Mesenchymal stem cell (in vitro differentiated cells and primary cell): ENCODE measurements around the gene MEX3D.

Experiments used
- DNase-seq: peaks from one replicate; pipeline ENCODE4 v3.0.0-alpha.2; 2013
- H2AFZ ChIP-seq: one replicate; pipeline ENCODE4 v1.6.1; 2013; ENCODE audit warnings: low read depth, mild to moderate bottlenecking, control low read depth, inconsistent platforms, low read length, moderate library complexity
- H2AK5ac ChIP-seq: 2 replicates; pipeline ENCODE4 v1.6.1; 2013; ENCODE audit warnings: low read length, moderate library complexity, mild to moderate bottlenecking, inconsistent platforms; ENCODE audit not compliant: severe bottlenecking
- H2BK120ac ChIP-seq: one replicate; pipeline ENCODE4 v1.6.1; 2013; ENCODE audit warnings: low read depth, mild to moderate bottlenecking, inconsistent platforms, low read length, moderate library complexity
- H2BK12ac ChIP-seq, 2 experiments: one replicate each; pipeline ENCODE4 v1.6.1; 2013; ENCODE audit warnings: inconsistent platforms in 2 of 2, low read length in 2 of 2, mild to moderate bottlenecking in 2 of 2, moderate library complexity in 2 of 2, control low read depth in 1 of 2
- H2BK15ac ChIP-seq: one replicate; pipeline ENCODE4 v1.6.1; 2013; ENCODE audit warnings: mild to moderate bottlenecking, low read depth, inconsistent platforms; ENCODE audit not compliant: poor library complexity, severe bottlenecking
- H2BK5ac ChIP-seq: 2 replicates; pipeline ENCODE4 v1.6.1; 2013; ENCODE audit warnings: low read depth, mild to moderate bottlenecking, low read length, control low read depth, inconsistent platforms; ENCODE audit not compliant: poor library complexity, severe bottlenecking
- H3K14ac ChIP-seq, 2 experiments: one replicate each; pipeline ENCODE4 v1.6.1; 2013; ENCODE audit warnings: inconsistent platforms in 2 of 2, low read length in 2 of 2, control low read depth in 1 of 2, mild to moderate bottlenecking in 1 of 2, moderate library complexity in 1 of 2
- H3K18ac ChIP-seq, 2 experiments: one replicate each; pipeline ENCODE4 v1.6.1; 2013; ENCODE audit warnings: inconsistent platforms in 2 of 2, low read length in 2 of 2, control low read depth in 1 of 2, low read depth in 1 of 2, mild to moderate bottlenecking in 1 of 2
- H3K23ac ChIP-seq, 2 experiments: one replicate each; pipeline ENCODE4 v1.6.1; 2013; ENCODE audit warnings: inconsistent platforms in 2 of 2, low read length in 2 of 2, mild to moderate bottlenecking in 2 of 2, moderate library complexity in 2 of 2, control low read depth in 1 of 2
- H3K27ac ChIP-seq: 2 replicates; pipeline ENCODE4 v1.5.1; 2013; ENCODE audit warnings: mild to moderate bottlenecking, moderate library complexity, low read length, control low read depth, inconsistent platforms; ENCODE audit not compliant: poor library complexity, severe bottlenecking
- H3K27me3 ChIP-seq, 2 experiments: 2 replicates each; pipeline versions ENCODE4 v1.6.1 to v1.7.0; 2013; ENCODE audit warnings: low read length in 2 of 2, mild to moderate bottlenecking in 2 of 2, moderate library complexity in 2 of 2, control low read depth in 1 of 2, inconsistent platforms in 1 of 2; ENCODE audit not compliant: control insufficient read depth in 1 of 2, insufficient read depth in 1 of 2
- H3K36me3 ChIP-seq, 2 experiments: 2 replicates each; pipeline versions ENCODE4 v1.6.1 to v1.7.0; 2013; ENCODE audit warnings: low read length in 2 of 2, control low read depth in 1 of 2, inconsistent platforms in 1 of 2, low read depth in 1 of 2, mild to moderate bottlenecking in 1 of 2; ENCODE audit not compliant: insufficient read depth in 2 of 2, control insufficient read depth in 1 of 2
- H3K4ac ChIP-seq, 2 experiments: one replicate each; pipeline ENCODE4 v1.6.1; 2013; ENCODE audit warnings: inconsistent platforms in 2 of 2, low read length in 2 of 2, mild to moderate bottlenecking in 2 of 2, moderate library complexity in 2 of 2, control low read depth in 1 of 2, low read depth in 1 of 2
- H3K4me1 ChIP-seq: 2 replicates; pipeline ENCODE4 v1.6.1; 2013; ENCODE audit warnings: low read depth, low read length, control low read depth; ENCODE audit not compliant: control insufficient read depth, insufficient read depth
- H3K4me2 ChIP-seq: 2 replicates; pipeline ENCODE4 v1.6.1; 2013; ENCODE audit warnings: low read length, mild to moderate bottlenecking, inconsistent platforms; ENCODE audit not compliant: poor library complexity, severe bottlenecking
- H3K4me3 ChIP-seq, 2 experiments: 2 replicates each; pipeline versions ENCODE4 v1.5.1 to v1.7.0; 2013; ENCODE audit warnings: low read length in 2 of 2, mild to moderate bottlenecking in 2 of 2, control low read depth in 1 of 2, low read depth in 1 of 2; ENCODE audit not compliant: insufficient read depth in 1 of 2
- H3K79me1 ChIP-seq: replicated peaks from 2 replicates; pipeline ENCODE4 v1.6.1; 2013; ENCODE audit warnings: mild to moderate bottlenecking, control low read depth, low read length, inconsistent platforms; ENCODE audit not compliant: poor library complexity, severe bottlenecking
- H3K9ac ChIP-seq: 2 replicates; pipeline ENCODE4 v1.7.0; 2013; ENCODE audit warnings: mild to moderate bottlenecking, low read length, moderate library complexity
- H3K9me3 ChIP-seq: 2 replicates; pipeline ENCODE4 v1.7.0; 2013; ENCODE audit warnings: mild to moderate bottlenecking, low read length; ENCODE audit not compliant: control insufficient read depth
- H4K8ac ChIP-seq: one replicate; pipeline ENCODE4 v1.6.1; 2013; ENCODE audit warnings: inconsistent platforms, mild to moderate bottlenecking, low read length, moderate library complexity
- H4K91ac ChIP-seq: one replicate; pipeline ENCODE4 v1.6.1; 2013; ENCODE audit warnings: mild to moderate bottlenecking, low read length, inconsistent platforms
- WGBS: methylation state at CpG from one replicate; pipeline ENCODE4 v1.1.7; 2013; ENCODE audit warnings: mixed read lengths; 5-methylcytosine and 5-hydroxymethylcytosine counted together

MEX3D gene

DNA sequence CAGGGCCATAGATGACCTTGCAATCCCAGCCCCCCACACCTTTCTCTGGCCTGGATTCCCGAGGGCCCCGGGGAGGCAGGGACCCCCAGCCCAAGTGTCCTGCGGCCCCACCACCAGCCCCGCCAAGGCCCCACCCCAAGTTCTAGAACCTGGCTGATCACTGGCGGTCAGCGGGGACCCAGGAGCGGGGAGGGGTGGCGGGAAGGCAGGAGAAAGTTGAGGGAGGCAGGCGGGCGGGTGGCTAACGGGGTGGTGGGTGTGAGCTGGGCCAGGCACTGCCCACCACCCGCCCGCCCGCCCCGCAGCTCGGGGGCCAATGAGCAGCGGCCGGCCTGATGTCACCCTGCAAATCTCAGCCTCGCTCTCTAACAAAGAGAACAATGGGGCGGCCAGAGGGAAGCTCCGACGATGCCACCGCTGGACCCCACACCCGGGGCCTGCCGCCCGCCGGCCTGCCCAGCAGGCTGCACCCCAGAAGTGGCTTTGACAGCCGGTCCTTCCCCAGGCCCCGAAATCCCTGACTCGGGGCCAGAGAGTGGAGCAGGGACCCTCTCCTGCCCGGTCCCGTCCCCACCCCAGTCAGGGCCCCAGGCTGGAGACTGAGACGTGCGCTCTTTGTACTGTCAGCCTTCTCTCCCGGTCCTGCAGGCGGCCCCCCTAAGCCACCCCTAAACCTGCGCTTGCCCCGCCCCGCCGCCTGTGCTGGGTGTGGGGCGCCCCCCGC, 1.6 kb downstream of the MEX3D start:
- Histone ChIP-seq H3K4me3 (peak overlapping the region; percentile 82 to 93), H2BK15ac (no peak overlapping the region)

DNA sequence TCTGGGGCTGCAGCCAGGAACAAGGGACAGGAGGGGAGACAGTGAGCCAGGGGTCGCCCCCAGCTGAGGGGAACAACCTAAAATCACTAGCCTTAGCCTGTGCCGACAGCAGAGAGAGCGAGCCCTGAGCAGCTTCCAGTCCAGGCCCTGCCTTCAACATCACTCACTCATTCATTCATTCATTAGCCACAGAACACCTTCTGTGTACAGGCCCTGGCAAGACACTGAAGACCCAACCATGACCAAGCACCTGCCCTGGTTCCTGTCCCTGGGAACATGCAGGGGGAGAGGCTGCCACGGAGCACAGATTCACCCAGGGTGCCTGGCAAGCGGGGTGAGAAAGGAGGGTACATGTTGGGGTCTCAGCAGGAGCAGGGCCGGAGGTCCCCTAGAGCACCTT, 4.9 kb downstream of the MEX3D start:
- Histone ChIP-seq H3K14ac (no peak overlapping the region), H3K23ac (peak overlapping the region in 1 of 2 experiments; percentile 72), H3K79me1 (no peaks in the 10 kb centered on the region), H4K91ac (no peak overlapping the region), H2AFZ (no peak overlapping the region), H3K36me3 (peaks cover 0 to 56% of the 10 kb centered on the region in 2 experiments), H3K4me3 (no peak overlapping the region), H2BK15ac (no peak overlapping the region), H3K27me3 (no peaks in the 10 kb centered on the region), H3K4me1 (peaks cover 35% of the 10 kb centered on the region), H2AK5ac (no peak overlapping the region), H4K8ac (no peak overlapping the region), H3K18ac (no peak overlapping the region), H2BK12ac (no peak overlapping the region), H2BK120ac (no peak overlapping the region), H3K4ac (no peak overlapping the region), H3K4me2 (peak overlapping the region; percentile 25), H3K9me3 (no peaks in the 10 kb centered on the region), H2BK5ac (no peak overlapping the region), H3K27ac (no peak overlapping the region), H3K9ac (no peak overlapping the region)
- no peak for DNase-seq
- WGBS = 100% methylated on average over 6 of the region's 6 CpGs

More for the DNA sequence above, 1.6 kb downstream of the MEX3D start:
- Histone ChIP-seq H3K4me2 (peak overlapping the region; percentile 82), H3K9me3 (no peaks in the 10 kb centered on the region), H2AK5ac (peak overlapping the region; percentile 74), H3K18ac (peak overlapping the region; percentile 90 to 98), H3K14ac (peak overlapping the region in 1 of 2 experiments; percentile 37), H3K9ac (peak overlapping the region; percentile 90), H4K91ac (peak overlapping the region; percentile 94), H3K27me3 (peaks cover 0 to 8% of the 10 kb centered on the region in 2 experiments), H2BK120ac (peak overlapping the region; percentile 97), H3K4ac (peak overlapping the region; percentile 94 to 97), H2AFZ (no peak overlapping the region), H2BK5ac (peak overlapping the region; percentile 96), H2BK12ac (no peak overlapping the region), H3K36me3 (peaks cover 0 to 34% of the 10 kb centered on the region in 2 experiments), H3K23ac (no peak overlapping the region), H4K8ac (peak overlapping the region; percentile 79), H3K4me1 (peaks cover 25% of the 10 kb centered on the region), H3K79me1 (peaks cover 7% of the 10 kb centered on the region), H3K27ac (peak overlapping the region; percentile 90)
- peak; percentile 87 for DNase-seq
- WGBS = under 1% methylated on average over 29 of the region's 42 CpGs

DNA sequence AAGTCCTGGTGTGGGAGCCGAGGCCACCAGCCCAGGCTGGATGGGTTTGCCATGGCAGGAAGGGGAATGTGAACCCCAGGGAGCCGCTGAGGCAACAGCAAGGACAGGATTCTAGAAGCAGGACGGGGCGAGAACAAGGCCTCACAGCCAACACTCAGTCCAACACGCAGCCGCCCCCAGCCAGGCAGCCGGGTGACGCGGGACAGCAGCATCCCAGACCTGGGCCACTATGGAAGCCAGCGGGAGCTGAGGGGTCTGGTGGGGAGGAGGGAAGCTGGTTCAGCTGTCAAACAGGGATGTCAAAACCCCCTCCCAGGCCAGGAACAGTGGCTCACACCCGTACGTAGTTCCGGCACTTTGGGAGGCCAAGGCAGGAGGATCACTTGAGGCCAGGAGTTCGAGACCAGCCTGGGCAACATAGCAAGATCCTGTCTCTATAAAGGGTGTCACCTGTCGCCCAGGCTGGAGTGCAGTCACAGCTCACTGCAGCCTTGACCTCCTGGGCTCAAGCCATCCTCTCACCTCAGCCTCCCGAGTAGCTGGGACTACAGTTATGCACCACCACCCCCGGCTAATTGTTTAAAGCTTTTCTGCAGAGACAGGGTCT, 6.8 kb downstream of the MEX3D start:
- Histone ChIP-seq H3K4me1 (peaks cover 36% of the 10 kb centered on the region), H2AFZ (no peak overlapping the region), H3K14ac (no peak overlapping the region), H2BK12ac (no peak overlapping the region), H2BK5ac (no peak overlapping the region), H3K23ac (peak overlapping the region in 1 of 2 experiments; percentile 41), H3K36me3 (peaks cover 0 to 64% of the 10 kb centered on the region in 2 experiments), H3K9me3 (no peaks in the 10 kb centered on the region), H3K4me3 (no peak overlapping the region), H3K4me2 (no peak overlapping the region), H3K27me3 (no peaks in the 10 kb centered on the region), H3K4ac (no peak overlapping the region), H3K79me1 (peaks cover 5% of the 10 kb centered on the region), H3K9ac (no peak overlapping the region), H2BK15ac (no peak overlapping the region), H4K8ac (no peak overlapping the region), H2BK120ac (no peak overlapping the region), H2AK5ac (no peak overlapping the region), H3K18ac (no peak overlapping the region), H3K27ac (no peak overlapping the region), H4K91ac (no peak overlapping the region)
- no peak for DNase-seq
- WGBS = over 99% methylated on average over 17 of the region's 17 CpGs

GRCh38 chr19:1560286-1560882, 7.7 kb downstream of the MEX3D start:
- H3K79me1 ChIP-seq = peaks cover 9% of the 10 kb centered on the region
- H4K8ac ChIP-seq = no peak overlapping the region
- no peak for DNase-seq
- H3K9me3 ChIP-seq = no peaks in the 10 kb centered on the region
- no peaks in the 10 kb centered on the region for H3K27me3 ChIP-seq
- H4K91ac ChIP-seq = no peak overlapping the region
- WGBS = 97% methylated on average over 25 of the region's 25 CpGs
- no peak overlapping the region for H2BK5ac ChIP-seq
- H2BK12ac ChIP-seq = no peak overlapping the region
- H3K4me3 ChIP-seq = no peak overlapping the region
- no peak overlapping the region for H2BK120ac ChIP-seq
- no peak overlapping the region for H3K4ac ChIP-seq
- H2BK15ac ChIP-seq = no peak overlapping the region
- no peak overlapping the region for H3K27ac ChIP-seq
- H2AFZ ChIP-seq = no peak overlapping the region
- H3K36me3 ChIP-seq = peaks cover 0 to 67% of the 10 kb centered on the region in 2 experiments
- H3K4me2 ChIP-seq = no peak overlapping the region
- H3K18ac ChIP-seq = no peak overlapping the region
- no peak overlapping the region for H3K23ac ChIP-seq
- H3K4me1 ChIP-seq = peaks cover 31% of the 10 kb centered on the region
- no peak overlapping the region for H2AK5ac ChIP-seq
- no peak overlapping the region for H3K14ac ChIP-seq
- H3K9ac ChIP-seq = peak overlapping the region; percentile 6
